Psoas muscle (tissue), 8 donors: ENCODE results near the gene MPRIP. TPM values are rescaled to one million over a fixed set of nuclear protein-coding genes. Genes with fewer than 3 reads are reported as not detected.

Experiments used
- ATAC-seq, 4 donors: fragments of 200-7000 bp; cut with Tn5 transposase; one replicate each; pipeline ENCODE4 v1.9.1; 2020; ENCODE audit warnings: moderate library complexity in 3 of 4, mild to moderate bottlenecking in 2 of 4
- DNase-seq, 2 donors: peaks; one replicate each; pipeline ENCODE4 v3.0.0-alpha.2; 2020
- H3K27ac ChIP-seq: fragments of 200-600 bp; one replicate; pipeline ENCODE4 v1.8.0; 2022
- H3K27me3 ChIP-seq, 3 donors: fragments of 200-600 bp in 1 of 3; one replicate each; pipeline versions ENCODE4 v1.6.1 to v1.8.0; 2013 to 2022; ENCODE audit warnings: low read length in 2 of 3, mild to moderate bottlenecking in 2 of 3, moderate library complexity in 1 of 3; ENCODE audit not compliant: insufficient read depth in 3 of 3
- H3K36me3 ChIP-seq, 2 donors: fragments of 200-600 bp in 1 of 2; one replicate each; pipeline versions ENCODE4 v1.6.1 to v1.8.0; 2013 to 2022; ENCODE audit warnings: low read depth in 1 of 2, mild to moderate bottlenecking in 1 of 2, moderate library complexity in 1 of 2; ENCODE audit not compliant: insufficient read depth in 1 of 2
- H3K4me1 ChIP-seq: fragments of 200-600 bp; one replicate; pipeline ENCODE4 v1.8.0; 2022
- H3K4me3 ChIP-seq: fragments of 200-600 bp; one replicate; pipeline ENCODE4 v1.8.0; 2022; ENCODE audit warnings: mild to moderate bottlenecking
- H3K9me3 ChIP-seq: fragments of 200-600 bp; one replicate; pipeline ENCODE4 v1.8.0; 2022
- CTCF ChIP-seq: fragments of 200-600 bp; IDR thresholded peaks from one replicate; pipeline ENCODE4 v1.8.0; 2022; ENCODE audit warnings: antibody characterized with exemption
- WGBS, 3 donors: extraction: QIAGEN DNeasy Blood & Tissue Kit; methylation state at CpG; one replicate each; pipeline versions ENCODE4 v1.1.6 to v1.1.7; 2013; 5-methylcytosine and 5-hydroxymethylcytosine counted together
- intact Hi-C, 2 donors: fragments of 100-400 bp; cut with DNase I; formaldehyde crosslinking; loops; one replicate each; pipeline versions ENCODE4 v1.11.0 to v1.14.2; 2022
- polyA plus RNA-seq, 3 donors: library from polyadenylated mRNA; stranded (reverse); fragments of 200-250 nt; gene quantifications; one replicate each; pipeline ENCODE4 v1.2.3, GENCODE V29; 2013
- total RNA-seq, 4 donors: library from RNA; stranded (reverse); fragmentation: NEBNext Ultra II Directional in 2 of 4; extraction: Animal tissue kit (Norgen Biotek cat#: 25700) in 2 of 4; gene quantifications; one replicate each; pipeline versions ENCODE4 v1.2.1 to v1.2.4, GENCODE V29; 2021 to 2023
- donor health status: healthy with polysubstance abuse.
- donor health status: DM: no; HTN: no; CAD: no; lungs with moderate emphysema.
- donor health status: Bipolar disorder and iron deficiency.
- donor health status: healthy.
- donor health status: DM: yes; HTN: yes; CAD: no.
- donor health status: DM: no; HTN: no; CAD: no.
- donor health status: DM: no; HTN: no; CAD: no.
- donor health status: DM: yes; HTN: yes; CAD: no.

Gene MPRIP
- total and polyA plus RNA-seq, 7 donors = 142 to 322 (median 244) TPM

- Histone ChIP-seq H3K27me3 (no peaks in the 10 kb centered on the region), H3K36me3 (peaks cover 0 to 14% of the 10 kb centered on the region in 2 donors), H3K4me1 (peaks cover 99% of the 10 kb centered on the region), H3K27ac (peak overlapping the region; percentile 2), H3K9me3 (no peaks in the 10 kb centered on the region), H3K4me3 (no peak overlapping the region)
- WGBS, 3 donors = 59 to 71% (median 66%) methylated on average over 10 of the region's 10 CpGs
- DNase-seq (no peak), ATAC-seq (no peak)
- intact Hi-C loops = no loop called here
- no peak for TF ChIP-seq CTCF
These were observed 18.0 kb downstream of the MPRIP start for GRCh38 chr17:17060001-17060922.

GRCh38 chr17:17060930-17061329 is 18.7 kb downstream of the MPRIP start:
- 56 to 63% (median 58%) methylated on average over 5 of the region's 5 CpGs for WGBS, 3 donors
- Histone ChIP-seq H3K27me3 (no peaks in the 10 kb centered on the region), H3K4me3 (no peak overlapping the region), H3K27ac (peak overlapping the region; percentile 81), H3K4me1 (peaks cover 99% of the 10 kb centered on the region), H3K36me3 (peaks cover 0 to 14% of the 10 kb centered on the region in 2 donors), H3K9me3 (no peaks in the 10 kb centered on the region)
- DNase-seq (no peak), ATAC-seq (peak in 2 of 4 donors; percentile 10 to 16)
- no peak for TF ChIP-seq CTCF
- intact Hi-C loops = no loop called here

- H3K27me3 ChIP-seq = no peaks in the 10 kb centered on the region
- intact Hi-C loops = no loop called here
- ATAC-seq (no peak), DNase-seq (no peak)
- peak overlapping the region; percentile 81 for H3K27ac ChIP-seq
- WGBS, 3 donors = 56 to 73% (median 65%) methylated on average over 3 of the region's 3 CpGs
- TF ChIP-seq CTCF = no peak
- peaks cover 93% of the 10 kb centered on the region for H3K4me1 ChIP-seq
- H3K4me3 ChIP-seq = no peak overlapping the region
- peaks cover 0 to 14% of the 10 kb centered on the region in 2 donors for H3K36me3 ChIP-seq
- H3K9me3 ChIP-seq = no peaks in the 10 kb centered on the region
These were observed 19.3 kb downstream of the MPRIP start for GRCh38 chr17:17061516-17061915.

GRCh38 chr17:17062356-17062755 is 20.1 kb downstream of the MPRIP start:
- Histone ChIP-seq H3K9me3 (no peaks in the 10 kb centered on the region), H3K27ac (peak overlapping the region; percentile 81), H3K4me3 (no peak overlapping the region), H3K4me1 (peaks cover 90% of the 10 kb centered on the region), H3K36me3 (peaks cover 0 to 14% of the 10 kb centered on the region in 2 donors), H3K27me3 (no peaks in the 10 kb centered on the region)
- ATAC-seq = no peak
- 59 to 73% (median 60%) methylated on average over 11 of the region's 11 CpGs for WGBS, 3 donors
- TF ChIP-seq CTCF = no peak
- DNase-seq = no peak
- intact Hi-C loops = no loop called here
